Measurements from ENCODE around the gene PAX7. TPM values are rescaled to one million over a fixed set of nuclear protein-coding genes. Genes with fewer than 3 reads are reported as not detected.
"Not testable (repeated sequence)": the region's sequence is repeated elsewhere in the genome, so short reads cannot be mapped to it uniquely, and the experiment has no call there.

The PAX7 gene
- total RNA-seq, 1 experiment from 2014 or later = not detected

DNA sequence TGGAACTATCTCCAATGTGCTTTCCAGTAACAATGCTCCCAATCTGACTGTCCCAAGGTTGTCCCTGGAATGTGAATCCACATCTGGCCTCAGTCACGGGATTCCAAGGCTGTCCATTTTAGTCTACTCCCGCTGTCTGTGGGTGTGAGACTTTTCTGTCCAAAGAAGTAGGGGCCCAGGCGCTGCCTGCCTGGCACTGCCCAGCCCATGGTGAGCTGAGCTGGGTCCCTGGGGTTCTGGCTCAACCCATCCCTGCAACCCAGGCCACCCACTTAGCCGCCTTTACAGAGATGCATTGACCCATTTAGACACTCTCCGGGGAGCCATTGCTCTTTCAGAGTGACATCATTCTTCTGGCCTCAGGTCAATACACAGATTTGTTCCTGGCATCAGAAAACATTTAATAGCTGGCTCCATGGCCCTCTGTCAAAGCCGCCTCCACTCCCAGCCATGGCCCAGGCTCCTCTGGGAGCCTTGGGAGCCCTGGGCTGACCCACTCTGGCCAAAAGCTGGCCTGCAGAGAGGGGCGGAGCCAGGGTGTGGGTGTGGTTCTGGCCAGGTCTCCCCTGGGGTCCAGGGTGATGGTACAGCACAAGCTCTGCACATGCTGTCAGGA, 47.2 kb upstream of the PAX7 start:
- intact Hi-C loops (cut with micrococcal nuclease) = loop anchor here (5.0 to 10.0 kb wide), 3 partner anchors 479 to 1081 kb away; partner anchors contain the start of gene IGSF21
- DNase-seq (ENCODE audit: unreplicated experiment) = no peak
- Mint-ChIP-seq H3K9me3 (ENCODE audit: unreplicated experiment) (no peaks in the 10 kb centered on the region), H3K27me3 (ENCODE audit: insufficient read depth, unreplicated experiment) (peaks cover 19% of the 10 kb centered on the region), H3K4me1 (ENCODE audit: insufficient read depth, unreplicated experiment) (no peaks in the 10 kb centered on the region), H3K4me3 (ENCODE audit: unreplicated experiment) (no peak overlapping the region), H3K36me3 (ENCODE audit: insufficient read depth, unreplicated experiment) (no peaks in the 10 kb centered on the region), H3K27ac (ENCODE audit: low read depth, unreplicated experiment) (no peak overlapping the region)
- no TSS peak for BruUV-seq (replicated peaks)
- TF ChIP-seq, protein P1, sequence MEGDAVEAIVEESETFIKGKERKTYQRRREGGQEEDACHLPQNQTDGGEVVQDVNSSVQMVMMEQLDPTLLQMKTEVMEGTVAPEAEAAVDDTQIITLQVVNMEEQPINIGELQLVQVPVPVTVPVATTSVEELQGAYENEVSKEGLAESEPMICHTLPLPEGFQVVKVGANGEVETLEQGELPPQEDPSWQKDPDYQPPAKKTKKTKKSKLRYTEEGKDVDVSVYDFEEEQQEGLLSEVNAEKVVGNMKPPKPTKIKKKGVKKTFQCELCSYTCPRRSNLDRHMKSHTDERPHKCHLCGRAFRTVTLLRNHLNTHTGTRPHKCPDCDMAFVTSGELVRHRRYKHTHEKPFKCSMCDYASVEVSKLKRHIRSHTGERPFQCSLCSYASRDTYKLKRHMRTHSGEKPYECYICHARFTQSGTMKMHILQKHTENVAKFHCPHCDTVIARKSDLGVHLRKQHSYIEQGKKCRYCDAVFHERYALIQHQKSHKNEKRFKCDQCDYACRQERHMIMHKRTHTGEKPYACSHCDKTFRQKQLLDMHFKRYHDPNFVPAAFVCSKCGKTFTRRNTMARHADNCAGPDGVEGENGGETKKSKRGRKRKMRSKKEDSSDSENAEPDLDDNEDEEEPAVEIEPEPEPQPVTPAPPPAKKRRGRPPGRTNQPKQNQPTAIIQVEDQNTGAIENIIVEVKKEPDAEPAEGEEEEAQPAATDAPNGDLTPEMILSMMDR (IDR thresholded peaks at IDR 0.05; ENCODE audit: unreplicated experiment) = no peak
- ChIA-PET CTCF (interaction anchor here (0.6 to 3.0 kb wide), 13 partner anchors 11 to 929 kb away, joined by 3 to 20 read pairs (median 3); no protein-coding TSS in a partner anchor), POLR2A (interaction anchor here (0.6 kb wide), 1 partner anchor 110 kb away, joined by 3 read pairs; no protein-coding TSS in a partner anchor)

DNA sequence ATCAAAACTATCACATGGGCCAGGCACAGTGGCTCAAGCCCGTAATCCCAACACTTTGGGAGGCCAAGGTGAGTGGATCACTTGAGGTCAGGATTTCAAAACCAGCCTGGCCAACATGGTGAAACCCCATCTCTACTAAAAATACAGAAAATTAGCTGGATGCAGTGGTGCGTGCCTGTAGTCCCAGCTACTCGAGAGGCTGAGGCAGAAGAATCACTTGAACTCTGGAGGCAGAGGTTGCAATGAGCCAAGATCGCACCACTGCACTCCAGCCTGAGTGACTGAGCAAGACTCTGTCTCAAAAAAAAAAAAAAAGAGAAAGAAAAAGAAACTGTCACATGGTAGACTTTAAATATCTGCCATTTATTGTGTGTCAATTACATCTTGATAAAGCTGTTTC, 44.6 kb upstream of the PAX7 start:
- POLR2A ChIA-PET; H3K36me3 Mint-ChIP-seq (ENCODE audit: insufficient read depth, unreplicated experiment); DNase-seq (ENCODE audit: unreplicated experiment); H3K4me1 Mint-ChIP-seq (ENCODE audit: insufficient read depth, unreplicated experiment); BruUV-seq (replicated peaks); H3K4me3 Mint-ChIP-seq (ENCODE audit: unreplicated experiment); H3K9me3 Mint-ChIP-seq (ENCODE audit: unreplicated experiment); H3K27ac Mint-ChIP-seq (ENCODE audit: low read depth, unreplicated experiment): not testable (repeated sequence)
- H3K27me3 Mint-ChIP-seq (ENCODE audit: insufficient read depth, unreplicated experiment) = peaks cover 21% of the 10 kb centered on the region
- intact Hi-C loops (cut with micrococcal nuclease) = loop anchor here (10.0 kb wide), 1 partner anchor 481 kb away; the partner anchor contains the start of gene IGSF21
- CTCF ChIA-PET = interaction anchor here (0.7 to 4.9 kb wide), 3 partner anchors 11 to 226 kb away, joined by 3 to 25 read pairs (median 4); no protein-coding TSS in a partner anchor

DNA sequence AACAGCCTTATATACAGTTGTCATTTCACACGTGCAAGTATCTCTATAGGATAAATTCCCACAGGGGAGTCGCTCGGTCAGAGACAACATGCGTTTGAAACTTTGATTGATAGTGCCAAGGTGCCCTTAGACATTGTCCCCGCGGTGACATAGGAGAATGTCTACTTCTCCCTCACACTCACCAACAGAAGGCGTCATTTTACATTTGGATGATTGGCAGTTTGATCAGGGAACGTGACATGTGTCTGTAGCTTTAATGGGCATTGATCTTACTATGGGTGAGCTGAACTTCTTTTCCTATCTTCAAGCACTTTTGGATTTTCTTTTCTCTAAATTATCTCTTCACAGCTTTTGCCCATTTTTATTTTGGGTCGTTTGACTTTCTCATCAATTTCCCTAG, 42.6 kb upstream of the PAX7 start:
- Mint-ChIP-seq H3K9me3 (ENCODE audit: unreplicated experiment) (no peaks in the 10 kb centered on the region), H3K4me1 (ENCODE audit: insufficient read depth, unreplicated experiment) (no peaks in the 10 kb centered on the region), H3K27me3 (ENCODE audit: insufficient read depth, unreplicated experiment) (peaks cover 31% of the 10 kb centered on the region), H3K36me3 (ENCODE audit: insufficient read depth, unreplicated experiment) (no peaks in the 10 kb centered on the region), H3K4me3 (ENCODE audit: unreplicated experiment) (no peak overlapping the region), H3K27ac (ENCODE audit: low read depth, unreplicated experiment) (no peak overlapping the region)
- no TSS peak for BruUV-seq (replicated peaks)
- intact Hi-C loops (cut with micrococcal nuclease) = loop anchor here (10.0 kb wide), 1 partner anchor 483 kb away; the partner anchor contains the start of gene IGSF21
- CTCF ChIA-PET = interaction anchor here (1.2 to 4.9 kb wide), 3 partner anchors 9 to 289 kb away, joined by 3 to 25 read pairs (median 4); no protein-coding TSS in a partner anchor
- POLR2A ChIA-PET = interaction anchor here (0.6 kb wide), 1 partner anchor 81 kb away, joined by 3 read pairs; no protein-coding TSS in a partner anchor
- no peak for DNase-seq (ENCODE audit: unreplicated experiment)
- TF ChIP-seq, protein P1 (IDR thresholded peaks at IDR 0.05; ENCODE audit: unreplicated experiment) = no peak

DNA sequence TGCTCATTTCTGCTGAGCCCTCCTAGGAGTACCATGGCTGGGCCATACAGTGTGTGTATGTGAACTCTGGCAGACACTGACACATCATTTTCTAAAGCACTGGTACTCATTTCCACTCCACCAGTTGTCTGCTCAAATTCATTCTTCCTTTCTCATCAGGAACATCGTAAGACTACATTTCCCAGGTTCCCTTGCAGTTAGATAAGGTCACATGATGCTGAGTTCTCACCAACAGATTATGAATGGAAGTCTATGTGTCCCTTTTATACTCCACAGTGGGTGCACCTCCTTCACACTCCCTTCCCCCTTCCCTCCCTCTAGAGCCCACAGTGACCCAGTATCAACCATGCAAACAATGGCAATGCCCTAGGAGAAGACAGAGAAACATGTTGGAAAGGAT, 38.3 kb upstream of the PAX7 start:
- intact Hi-C loops (cut with micrococcal nuclease) = no loop called here
- no peaks in the 10 kb centered on the region for H3K4me1 Mint-ChIP-seq (ENCODE audit: insufficient read depth, unreplicated experiment)
- DNase-seq (ENCODE audit: unreplicated experiment) = no peak
- ChIA-PET POLR2A (no interaction called here), CTCF (interaction anchor here (0.7 to 2.9 kb wide), 6 partner anchors 11 to 878 kb away, joined by 3 to 18 read pairs (median 4); no protein-coding TSS in a partner anchor)
- no TSS peak for BruUV-seq (replicated peaks)
- TF ChIP-seq, protein P1 (IDR thresholded peaks at IDR 0.05; ENCODE audit: unreplicated experiment) = no peak
- no peak overlapping the region for H3K27ac Mint-ChIP-seq (ENCODE audit: low read depth, unreplicated experiment)
- peaks cover 37% of the 10 kb centered on the region for H3K27me3 Mint-ChIP-seq (ENCODE audit: insufficient read depth, unreplicated experiment)
- no peaks in the 10 kb centered on the region for H3K36me3 Mint-ChIP-seq (ENCODE audit: insufficient read depth, unreplicated experiment)
- no peaks in the 10 kb centered on the region for H3K9me3 Mint-ChIP-seq (ENCODE audit: unreplicated experiment)
- no peak overlapping the region for H3K4me3 Mint-ChIP-seq (ENCODE audit: unreplicated experiment)

All from MCF 10A (cell line).